ENCODE measurements around the gene CCNY.
A peak's percentile ranks its signal among the peaks of the same experiment; 100 is the strongest.

Gene CCNY

DNA sequence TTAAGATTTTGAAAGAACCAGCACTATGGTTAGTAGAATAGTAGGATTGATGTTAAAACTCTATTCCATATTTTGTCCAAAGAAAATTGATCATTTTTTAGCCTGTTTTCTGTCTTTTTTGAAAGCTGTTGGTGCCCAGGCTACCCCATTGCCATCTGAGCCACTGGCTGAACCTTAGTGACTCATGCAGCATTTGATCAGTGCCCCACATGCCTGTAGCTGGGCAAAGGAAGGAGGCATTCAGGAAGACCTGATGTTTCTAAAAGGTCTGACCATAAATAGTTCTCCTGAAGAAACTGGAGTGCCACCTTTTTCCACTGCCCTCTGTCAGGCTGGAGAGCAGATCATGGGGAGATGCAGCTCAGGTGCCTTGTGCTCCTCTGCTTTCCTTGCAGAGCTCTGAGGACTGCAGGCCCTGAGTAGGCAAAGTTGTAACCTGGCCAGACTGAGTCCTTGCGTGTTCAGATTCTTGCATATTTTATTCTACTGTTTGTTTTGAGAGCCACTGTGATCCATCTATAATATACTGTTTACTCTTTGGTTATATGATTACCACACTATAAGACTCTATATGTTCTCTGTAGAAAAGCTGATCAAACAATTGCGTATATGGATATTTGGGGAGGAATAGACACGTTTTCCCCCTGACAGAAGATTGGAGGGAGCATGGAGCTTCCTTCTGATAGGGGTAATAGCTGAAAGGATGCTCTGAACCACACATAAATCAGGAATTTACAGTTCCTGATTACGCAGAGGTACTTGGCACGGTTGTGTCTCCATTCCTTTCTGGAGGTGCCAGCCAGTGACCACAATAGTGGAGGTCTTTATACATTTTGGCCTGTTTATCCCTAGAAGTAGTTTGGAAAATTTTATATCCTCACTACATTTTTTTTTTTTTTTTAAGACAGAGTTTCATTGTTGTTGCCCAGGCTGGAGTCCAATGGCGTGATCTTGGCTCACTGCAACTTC lies 219.9 kb downstream of the CCNY start:
- TF ChIP-seq, protein P1, sequence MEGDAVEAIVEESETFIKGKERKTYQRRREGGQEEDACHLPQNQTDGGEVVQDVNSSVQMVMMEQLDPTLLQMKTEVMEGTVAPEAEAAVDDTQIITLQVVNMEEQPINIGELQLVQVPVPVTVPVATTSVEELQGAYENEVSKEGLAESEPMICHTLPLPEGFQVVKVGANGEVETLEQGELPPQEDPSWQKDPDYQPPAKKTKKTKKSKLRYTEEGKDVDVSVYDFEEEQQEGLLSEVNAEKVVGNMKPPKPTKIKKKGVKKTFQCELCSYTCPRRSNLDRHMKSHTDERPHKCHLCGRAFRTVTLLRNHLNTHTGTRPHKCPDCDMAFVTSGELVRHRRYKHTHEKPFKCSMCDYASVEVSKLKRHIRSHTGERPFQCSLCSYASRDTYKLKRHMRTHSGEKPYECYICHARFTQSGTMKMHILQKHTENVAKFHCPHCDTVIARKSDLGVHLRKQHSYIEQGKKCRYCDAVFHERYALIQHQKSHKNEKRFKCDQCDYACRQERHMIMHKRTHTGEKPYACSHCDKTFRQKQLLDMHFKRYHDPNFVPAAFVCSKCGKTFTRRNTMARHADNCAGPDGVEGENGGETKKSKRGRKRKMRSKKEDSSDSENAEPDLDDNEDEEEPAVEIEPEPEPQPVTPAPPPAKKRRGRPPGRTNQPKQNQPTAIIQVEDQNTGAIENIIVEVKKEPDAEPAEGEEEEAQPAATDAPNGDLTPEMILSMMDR (IDR thresholded peaks at IDR 0.05; ENCODE audit: low read depth, low read length, missing control alignments): no peak
- H3K4me3 ChIP-seq (ENCODE audit: low read depth, low read length): no peak overlapping the region
- no peak for DNase-seq (ENCODE audit: low read depth)

DNA sequence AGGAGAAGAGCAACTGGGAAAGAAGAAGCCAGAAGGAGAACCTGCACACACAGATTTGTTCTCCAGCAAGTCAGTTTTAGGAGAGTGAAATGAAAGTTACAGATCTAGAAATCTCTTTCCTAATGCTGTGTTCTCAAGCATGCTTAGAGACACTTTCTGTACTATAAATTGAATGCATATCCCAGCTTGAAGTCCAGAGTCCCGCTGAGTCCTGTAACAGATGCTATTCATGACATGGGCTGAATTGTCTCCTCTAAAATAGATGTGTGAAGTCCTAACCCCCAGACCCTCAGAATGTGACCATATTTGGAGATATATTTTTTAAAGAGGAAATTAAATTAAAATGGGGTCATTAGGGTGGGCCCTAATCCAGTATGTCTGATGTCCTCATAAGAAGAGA lies 222.0 kb downstream of the CCNY start:
- TF ChIP-seq, protein P1 (IDR thresholded peaks at IDR 0.05; ENCODE audit: low read depth, low read length, missing control alignments): no peak
- DNase-seq (ENCODE audit: low read depth): no peak
- H3K4me3 ChIP-seq (ENCODE audit: low read depth, low read length): no peak overlapping the region

DNA sequence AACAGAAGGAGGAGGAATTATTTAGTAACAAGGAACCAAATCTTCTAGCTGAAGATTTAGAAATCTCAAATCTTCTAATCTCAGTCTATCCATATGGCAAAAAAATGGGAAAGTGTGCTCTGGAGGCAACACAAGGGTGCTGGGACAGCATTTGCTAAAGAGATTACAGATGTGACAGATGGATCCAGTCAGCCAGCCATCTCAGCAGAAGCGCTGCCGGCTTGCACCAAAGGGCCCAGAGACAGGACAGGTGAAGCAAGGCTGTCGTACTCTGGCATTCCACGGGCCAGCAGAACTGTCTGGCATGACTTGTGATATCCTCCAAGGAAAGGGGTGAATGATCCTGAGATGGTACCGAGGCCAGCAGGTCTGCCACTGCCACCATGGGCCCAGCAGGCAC lies 223.1 kb downstream of the CCNY start:
- no peak for DNase-seq (ENCODE audit: low read depth)
- H3K4me3 ChIP-seq (ENCODE audit: low read depth, low read length): no peak overlapping the region
- TF ChIP-seq, protein P1 (IDR thresholded peaks at IDR 0.05; ENCODE audit: low read depth, low read length, missing control alignments): no peak

DNA sequence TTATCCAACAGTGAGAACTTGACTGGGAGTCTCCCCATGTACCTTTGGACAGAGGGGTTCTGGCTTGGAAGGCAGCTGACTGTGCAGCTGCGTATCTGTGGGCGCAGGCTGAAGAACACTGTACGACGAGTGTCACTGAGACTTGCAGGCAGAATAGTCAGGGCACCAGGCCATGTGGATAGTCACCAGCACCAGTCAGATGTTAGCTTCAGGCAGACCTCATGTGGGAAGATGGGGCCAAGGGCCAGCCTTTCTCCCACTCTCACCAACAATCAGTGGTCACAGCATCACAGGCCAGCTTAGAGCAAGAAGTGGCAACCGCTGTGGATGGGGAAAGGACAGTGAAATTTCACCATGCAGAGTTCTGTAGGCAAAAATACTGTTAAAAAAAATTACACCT lies 225.4 kb downstream of the CCNY start:
- TF ChIP-seq, protein P1 (IDR thresholded peaks at IDR 0.05; ENCODE audit: low read depth, low read length, missing control alignments): no peak
- no peak for DNase-seq (ENCODE audit: low read depth)
- H3K4me3 ChIP-seq (ENCODE audit: low read depth, low read length): no peak overlapping the region

DNA sequence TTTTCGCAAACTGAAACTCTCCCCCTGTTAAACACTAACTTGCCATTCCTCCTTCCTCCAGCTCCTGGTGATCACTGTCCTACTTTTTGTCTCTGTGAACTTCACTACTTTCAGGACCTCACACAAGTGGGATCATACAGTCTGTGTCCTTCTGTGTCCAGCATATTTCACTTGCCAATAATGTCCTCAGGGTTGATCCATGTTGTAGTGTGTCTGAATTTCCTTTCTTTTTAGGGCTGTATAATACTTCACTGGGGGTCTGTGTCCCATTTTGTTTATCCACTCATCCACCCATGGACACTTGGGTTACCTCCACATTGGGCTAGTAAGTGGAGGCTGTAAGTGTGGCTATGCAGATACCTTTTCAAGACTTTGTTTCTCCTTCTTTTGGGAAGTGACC lies 226.1 kb downstream of the CCNY start:
- no peak overlapping the region for H3K4me3 ChIP-seq (ENCODE audit: low read depth, low read length)
- no peak for DNase-seq (ENCODE audit: low read depth)
- TF ChIP-seq, protein P1 (IDR thresholded peaks at IDR 0.05; ENCODE audit: low read depth, low read length, missing control alignments): no peak

DNA sequence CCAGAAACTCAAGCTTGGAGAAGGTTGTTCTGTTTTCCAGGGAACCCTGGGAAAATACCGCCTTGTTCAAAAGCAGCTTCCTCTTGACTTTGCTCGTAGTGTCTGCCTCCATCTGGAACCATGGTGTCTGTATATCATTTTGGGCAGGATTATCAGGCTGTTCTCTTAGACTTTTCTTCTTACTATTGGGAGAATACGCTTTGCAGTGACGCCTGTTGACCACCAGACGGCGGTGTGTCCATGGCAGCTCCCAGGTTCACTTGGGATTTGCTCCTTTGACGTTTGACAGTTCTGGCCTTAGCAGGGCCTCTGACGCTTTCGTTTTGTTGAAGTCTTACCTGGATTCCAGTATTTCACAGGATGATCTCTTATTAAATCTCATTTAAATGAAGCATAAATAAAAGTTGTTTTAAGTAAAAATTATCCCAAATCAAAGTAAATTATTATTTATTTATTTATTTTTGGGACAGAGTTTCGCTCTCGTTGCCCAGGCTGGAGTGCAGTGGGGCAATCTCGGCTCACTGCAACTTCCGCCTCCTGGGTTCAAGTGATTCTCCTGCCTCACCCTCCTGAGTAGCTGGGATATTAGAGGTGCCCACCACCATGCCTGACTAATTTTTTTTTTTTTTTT lies 227.1 kb downstream of the CCNY start:
- TF ChIP-seq, protein P1 (IDR thresholded peaks at IDR 0.05; ENCODE audit: low read depth, low read length, missing control alignments): peak; percentile 100
- no peak overlapping the region for H3K4me3 ChIP-seq (ENCODE audit: low read depth, low read length)
- DNase-seq (ENCODE audit: low read depth): peak; percentile 30

Measured in GM12864 (cell line).